Upper lobe of left lung (tissue), 4 donors: ENCODE results near the gene RPL22.

Experiments used
- EP300 ChIP-seq, 4 donors: sonication (generic); formaldehyde crosslinking; IDR thresholded peaks; one replicate each; pipeline ENCODE4 v1.5.1; 2017; ENCODE audit warnings: antibody characterized with exemption in 4 of 4, control low read depth in 2 of 4
- POLR2A ChIP-seq, 4 donors: fragments of 450-650 bp; IDR thresholded peaks; one replicate each; pipeline ENCODE4 v1.5.1; 2016 to 2017; ENCODE audit warnings: antibody characterized with exemption in 4 of 4, mild to moderate bottlenecking in 2 of 4
- POLR2AphosphoS5 ChIP-seq, 2 donors: sonication (generic); formaldehyde crosslinking; IDR thresholded peaks; one replicate each; pipeline ENCODE4 v1.5.1; 2017; ENCODE audit warnings: antibody characterized with exemption in 2 of 2
- TF ChIP-seq, protein P1 (sequence below), 6 experiments: fragments of 450-650 bp in 4 of 6; fragments of 200-600 bp in 2 of 6; sonication (generic) in 2 of 6; IDR thresholded peaks; one replicate each; pipeline ENCODE4 v1.5.1; 2016 to 2019; ENCODE audit warnings: antibody characterized with exemption in 6 of 6

DNA sequence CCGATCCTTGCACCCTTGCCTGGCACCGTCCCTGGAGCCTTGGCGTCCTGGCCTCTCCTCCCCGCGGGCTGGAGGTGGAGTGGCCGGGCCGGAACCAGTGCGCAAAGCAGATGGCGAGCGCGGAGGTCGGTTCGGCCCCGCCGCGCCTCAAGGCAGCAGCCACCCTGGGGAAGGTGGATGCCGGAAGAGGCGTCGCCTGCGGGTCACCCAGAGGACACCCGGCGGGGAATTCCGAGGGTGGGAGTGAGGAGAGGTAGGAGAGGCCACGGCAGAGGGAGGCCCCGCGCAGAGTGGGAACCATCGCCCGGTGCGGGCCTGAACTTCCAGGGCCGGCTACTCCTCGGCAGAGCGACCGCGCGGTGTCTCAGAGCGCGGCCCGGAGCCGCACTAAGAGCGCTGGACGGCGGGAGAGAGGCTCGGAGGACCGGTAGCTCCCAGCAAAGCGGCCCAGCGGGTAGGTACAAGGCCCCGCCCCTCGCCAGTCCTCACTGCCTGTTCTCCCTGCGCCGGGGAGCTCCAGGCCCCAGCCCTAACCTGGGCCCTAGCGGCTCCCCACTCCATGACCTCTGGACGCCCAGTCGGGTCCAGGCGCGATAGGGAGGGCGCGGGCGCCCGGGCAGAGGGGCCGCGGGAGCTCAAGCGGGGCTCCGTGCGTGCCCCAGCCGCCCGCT lies 6.6 kb upstream of the RPL22 start, which contains the start of gene RNF207:
- TF ChIP-seq, protein P1, sequence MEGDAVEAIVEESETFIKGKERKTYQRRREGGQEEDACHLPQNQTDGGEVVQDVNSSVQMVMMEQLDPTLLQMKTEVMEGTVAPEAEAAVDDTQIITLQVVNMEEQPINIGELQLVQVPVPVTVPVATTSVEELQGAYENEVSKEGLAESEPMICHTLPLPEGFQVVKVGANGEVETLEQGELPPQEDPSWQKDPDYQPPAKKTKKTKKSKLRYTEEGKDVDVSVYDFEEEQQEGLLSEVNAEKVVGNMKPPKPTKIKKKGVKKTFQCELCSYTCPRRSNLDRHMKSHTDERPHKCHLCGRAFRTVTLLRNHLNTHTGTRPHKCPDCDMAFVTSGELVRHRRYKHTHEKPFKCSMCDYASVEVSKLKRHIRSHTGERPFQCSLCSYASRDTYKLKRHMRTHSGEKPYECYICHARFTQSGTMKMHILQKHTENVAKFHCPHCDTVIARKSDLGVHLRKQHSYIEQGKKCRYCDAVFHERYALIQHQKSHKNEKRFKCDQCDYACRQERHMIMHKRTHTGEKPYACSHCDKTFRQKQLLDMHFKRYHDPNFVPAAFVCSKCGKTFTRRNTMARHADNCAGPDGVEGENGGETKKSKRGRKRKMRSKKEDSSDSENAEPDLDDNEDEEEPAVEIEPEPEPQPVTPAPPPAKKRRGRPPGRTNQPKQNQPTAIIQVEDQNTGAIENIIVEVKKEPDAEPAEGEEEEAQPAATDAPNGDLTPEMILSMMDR (IDR thresholded peaks at IDR 0.05) = no peak
- no peak for TF ChIP-seq EP300 (IDR thresholded peaks at IDR 0.05)
- peak in 2 of 4 donors; percentile 50 to 58 for TF ChIP-seq POLR2A (IDR thresholded peaks at IDR 0.05)
- TF ChIP-seq POLR2AphosphoS5 (IDR thresholded peaks at IDR 0.05) = peak; percentile 35 to 40
